Neural cell (in vitro differentiated cells): ENCODE measurements around the gene SLC6A3. TPM values are rescaled to one million over a fixed set of nuclear protein-coding genes. Genes with fewer than 3 reads are reported as not detected.

Source experiments
- H2AFZ ChIP-seq: fragments of 200-600, 300-800 bp; sonication (generic), shearing (Covaris generic); 2 replicates; pipeline ENCODE4 v1.6.0; 2014; ENCODE audit warnings: low read depth, mild to moderate bottlenecking, antibody characterized with exemption, low read length, moderate library complexity
- H3F3A ChIP-seq: fragments of 200-600 bp; shearing (Covaris generic); 2 replicates; pipeline ENCODE4 v1.6.1; 2016; ENCODE audit warnings: mild to moderate bottlenecking, moderate library complexity, mixed read lengths, antibody characterized with exemption, low read length; ENCODE audit not compliant: insufficient read depth, poor library complexity, severe bottlenecking
- H3K27ac ChIP-seq: fragments of 200-600, 300-800 bp; sonication (generic), shearing (Covaris generic); 2 replicates; pipeline ENCODE4 v1.5.1; 2014; ENCODE audit warnings: mild to moderate bottlenecking, low read length, moderate library complexity
- H3K27me3 ChIP-seq: fragments of 300-800, 200-600 bp; sonication (generic), shearing (Covaris generic); 2 replicates; pipeline ENCODE4 v1.6.0; 2014; ENCODE audit warnings: mild to moderate bottlenecking, low read depth, low read length, moderate library complexity; ENCODE audit not compliant: insufficient read depth
- H3K36me3 ChIP-seq: fragments of 300-800, 200-600 bp; sonication (generic), shearing (Covaris generic); 2 replicates; pipeline ENCODE4 v1.5.1; 2014; ENCODE audit warnings: mild to moderate bottlenecking, antibody characterized with exemption, low read length, moderate library complexity; ENCODE audit not compliant: insufficient read depth
- H3K4me2 ChIP-seq: fragments of 300-800, 200-600 bp; sonication (generic), shearing (Covaris generic); 2 replicates; pipeline ENCODE4 v1.6.0; 2014; ENCODE audit warnings: mild to moderate bottlenecking, low read length
- H3K4me3 ChIP-seq: fragments of 300-800, 200-600 bp; sonication (generic), shearing (Covaris generic); 2 replicates; pipeline ENCODE4 v1.5.1; 2014; ENCODE audit warnings: mild to moderate bottlenecking, low read length, moderate library complexity
- H3K79me2 ChIP-seq: fragments of 200-600 bp; shearing (Covaris generic); replicated peaks from 2 replicates; pipeline ENCODE4 v1.6.0; 2014; ENCODE audit warnings: mild to moderate bottlenecking, low read length, moderate library complexity; ENCODE audit not compliant: insufficient read depth
- H3K9ac ChIP-seq: fragments of 300-800, 200-600 bp; sonication (generic), shearing (Covaris generic); 2 replicates; pipeline ENCODE4 v1.6.1; 2016; ENCODE audit warnings: mild to moderate bottlenecking, low read length, mixed read lengths
- H3K9me2 ChIP-seq: fragments of 200-600 bp; shearing (Covaris generic); 2 replicates; pipeline ENCODE4 v1.6.1; 2016; ENCODE audit warnings: mild to moderate bottlenecking, low read length, mixed read lengths; ENCODE audit not compliant: insufficient read depth
- H3K9me3 ChIP-seq: fragments of 200-600, 300-800 bp; sonication (generic), shearing (Covaris generic); 2 replicates; pipeline ENCODE4 v1.6.1; 2016; ENCODE audit warnings: mild to moderate bottlenecking, mixed run types, low read length, moderate library complexity, mixed read lengths
- H4K20me1 ChIP-seq: fragments of 200-600 bp; shearing (Covaris generic); 2 replicates; pipeline ENCODE4 v1.6.1; 2016; ENCODE audit warnings: mild to moderate bottlenecking, mixed run types; ENCODE audit not compliant: insufficient read depth
- CTCF ChIP-seq: fragments of 450-650 bp; IDR thresholded peaks from 2 replicates; pipeline ENCODE4 v1.5.1; 2014; ENCODE audit warnings: antibody characterized with exemption, mild to moderate bottlenecking, moderate library complexity; ENCODE audit not compliant: poor library complexity, severe bottlenecking
- EZH2 ChIP-seq: fragments of 200-600, 300-800 bp; shearing (Covaris generic), sonication (generic); IDR thresholded peaks from 2 replicates; pipeline ENCODE4 v1.6.1; 2014; ENCODE audit warnings: antibody characterized with exemption, low read length, borderline replicate concordance, mild to moderate bottlenecking; ENCODE audit not compliant: insufficient read depth, poor library complexity, severe bottlenecking
- MXI1 ChIP-seq: fragments of 450-650 bp; conservative IDR thresholded peaks from 2 replicates; pipeline ENCODE4 v1.6.1; 2014; ENCODE audit warnings: antibody characterized with exemption, mild to moderate bottlenecking; ENCODE audit not compliant: poor library complexity, severe bottlenecking
- POLR2AphosphoS5 ChIP-seq: IDR thresholded peaks from 2 replicates; pipeline ENCODE4 v1.6.1; 2012
- RAD21 ChIP-seq: fragments of 450-650 bp; conservative IDR thresholded peaks from 2 replicates; pipeline ENCODE4 v1.6.1; 2014; ENCODE audit warnings: antibody characterized with exemption, mild to moderate bottlenecking, moderate library complexity
- REST ChIP-seq: IDR thresholded peaks from 2 replicates; pipeline ENCODE4 v1.6.1; 2012; ENCODE audit warnings: borderline replicate concordance
- SMC3 ChIP-seq: fragments of 450-650 bp; conservative IDR thresholded peaks from 2 replicates; pipeline ENCODE4 v1.6.1; 2014; ENCODE audit warnings: antibody characterized with exemption, mild to moderate bottlenecking, moderate library complexity; ENCODE audit not compliant: poor library complexity
- TAF1 ChIP-seq: IDR thresholded peaks from 2 replicates; pipeline ENCODE4 v1.6.1; 2012; ENCODE audit warnings: low read depth
- polyA plus RNA-seq: library from polyadenylated mRNA; depleted of rRNA; stranded (reverse); fragments of >200 nt; gene quantifications from 2 replicates; pipeline ENCODE4 v1.2.3, GENCODE V29; 2014

The SLC6A3 gene
- polyA plus RNA-seq, 1 donor from 2014 or later: 0.77 TPM

- Histone ChIP-seq H3K4me3 (no peak overlapping the region), H3K9me3 (no peaks in the 10 kb centered on the region), H3F3A (no peaks in the 10 kb centered on the region), H3K9me2 (no peaks in the 10 kb centered on the region), H3K27ac (no peak overlapping the region), H3K27me3 (no peaks in the 10 kb centered on the region), H4K20me1 (no peaks in the 10 kb centered on the region), H3K9ac (no peak overlapping the region), H2AFZ (no peak overlapping the region), H3K79me2 (no peaks in the 10 kb centered on the region), H3K36me3 (no peaks in the 10 kb centered on the region), H3K4me2 (no peak overlapping the region)
- TF ChIP-seq POLR2AphosphoS5: no peak
- no peak for TF ChIP-seq SMC3
- no peak for TF ChIP-seq TAF1
- no peak for TF ChIP-seq RAD21
- TF ChIP-seq REST: no peak
Observed at GRCh38 chr5:1412163-1412562, 33.1 kb downstream of the SLC6A3 start.

GRCh38 chr5:1411099-1411498, 34.1 kb downstream of the SLC6A3 start:
- no peaks in the 10 kb centered on the region for H3F3A ChIP-seq

More at GRCh38 chr5:1411099-1411498, 34.1 kb downstream of the SLC6A3 start:
- H3K4me2 ChIP-seq: no peak overlapping the region
- no peaks in the 10 kb centered on the region for H3K27me3 ChIP-seq
- no peaks in the 10 kb centered on the region for H3K79me2 ChIP-seq
- no peaks in the 10 kb centered on the region for H3K9me2 ChIP-seq
- no peak overlapping the region for H2AFZ ChIP-seq
- H4K20me1 ChIP-seq: no peaks in the 10 kb centered on the region
- no peak overlapping the region for H3K9ac ChIP-seq
- TF ChIP-seq REST (no peak), SMC3 (no peak), EZH2 (no peak), CTCF (no peak), MXI1 (no peak)
- no peak overlapping the region for H3K4me3 ChIP-seq
- H3K9me3 ChIP-seq: no peaks in the 10 kb centered on the region
- no peak overlapping the region for H3K27ac ChIP-seq
- H3K36me3 ChIP-seq: no peaks in the 10 kb centered on the region
